Vagina (tissue), 2 donors: ENCODE data around the gene ADGRG3.

Experiments used
- CTCF ChIP-seq, 3 experiments: fragments of 450-650 bp in 2 of 3; fragments of 200-600 bp in 1 of 3; sonication (generic) in 1 of 3; IDR thresholded peaks; one replicate each; pipeline ENCODE4 v1.5.1; 2017 to 2019; ENCODE audit warnings: antibody characterized with exemption in 3 of 3, mild to moderate bottlenecking in 2 of 3, moderate library complexity in 2 of 3
- POLR2A ChIP-seq, 2 donors: fragments of 450-650 bp; IDR thresholded peaks; one replicate each; pipeline ENCODE4 v1.6.1; 2017; ENCODE audit warnings: antibody characterized with exemption in 2 of 2, mild to moderate bottlenecking in 2 of 2, moderate library complexity in 2 of 2
- POLR2AphosphoS5 ChIP-seq, 2 donors: sonication (generic); formaldehyde crosslinking; IDR thresholded peaks; one replicate each; pipeline ENCODE4 v1.9.0; 2017; ENCODE audit warnings: antibody characterized with exemption in 2 of 2, mild to moderate bottlenecking in 2 of 2, low read depth in 1 of 2; ENCODE audit not compliant: insufficient read depth in 1 of 2

DNA sequence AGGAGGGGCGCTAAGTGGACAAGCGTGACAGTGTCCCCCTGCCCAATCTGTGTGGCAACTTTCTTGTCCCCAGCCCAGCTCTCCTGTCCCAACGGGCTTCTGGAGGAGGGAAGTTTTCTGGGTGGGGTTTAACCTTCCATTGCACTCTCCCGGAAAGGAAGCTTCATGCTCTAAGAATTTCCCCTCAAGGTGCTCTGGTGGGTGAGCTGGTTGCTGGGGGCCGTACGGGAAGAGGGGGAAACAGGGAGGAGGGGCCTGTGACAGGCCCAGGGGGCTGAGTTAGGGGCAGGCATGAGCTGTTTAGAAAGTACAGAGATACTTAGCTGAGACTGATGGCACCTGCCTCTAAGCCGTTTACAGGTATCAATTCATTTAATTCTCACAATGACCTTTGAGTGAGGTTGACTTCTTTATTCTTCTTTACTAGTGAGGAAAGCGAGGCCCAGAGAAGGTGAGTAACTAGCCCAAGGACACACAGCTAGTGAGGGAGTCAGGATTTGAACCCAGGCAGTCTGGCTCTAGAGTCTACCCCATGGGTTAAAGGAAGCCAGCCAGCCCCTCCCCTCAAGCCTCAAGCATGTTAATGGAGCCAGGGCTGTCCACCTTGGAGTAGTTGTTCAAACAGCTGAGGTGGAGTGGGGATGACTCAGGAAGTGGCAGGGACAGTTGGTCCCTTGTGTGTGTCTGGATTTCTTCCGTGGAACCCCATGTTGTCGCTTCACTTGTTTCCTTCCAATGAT, 20.8 kb upstream of the ADGRG3 start:
- no peak for TF ChIP-seq CTCF (IDR thresholded peaks at IDR 0.05)
- no peak for TF ChIP-seq POLR2AphosphoS5 (IDR thresholded peaks at IDR 0.05; ENCODE audit: insufficient read depth in 1 of 2, low read depth in 1 of 2)
- TF ChIP-seq POLR2A (IDR thresholded peaks at IDR 0.05): no peak
